Breast epithelium (tissue), 3 donors: ENCODE results near the gene PLTP.

Source experiments
- CTCF ChIP-seq, 3 donors: fragments of 450-650 bp; IDR thresholded peaks; one replicate each; pipeline ENCODE4 v1.5.1; 2016 to 2017; ENCODE audit warnings: antibody characterized with exemption in 3 of 3, mild to moderate bottlenecking in 3 of 3, moderate library complexity in 3 of 3
- POLR2A ChIP-seq: fragments of 450-650 bp; IDR thresholded peaks from one replicate; pipeline ENCODE4 v1.6.1; 2016; ENCODE audit warnings: antibody characterized with exemption, mild to moderate bottlenecking, moderate library complexity

GRCh38 chr20:45883100-45883469 is 28.9 kb downstream of the PLTP start:
- TF ChIP-seq CTCF (IDR thresholded peaks at IDR 0.05) = no peak
- no peak for TF ChIP-seq POLR2A
